Stimulated activated CD8-positive, alpha-beta memory T cell treated with anti-CD3 and anti-CD28 coated beads, Interleukin-15, amount 100 ng/mL, for 1 hour (primary cell): ENCODE data around the gene ERGIC1.
"Not testable (repeated sequence)": the region's sequence is repeated elsewhere in the genome, so short reads cannot be mapped to it uniquely, and the experiment has no call there.

Experiments
- DNase-seq: peaks from one replicate; pipeline ENCODE4 v3.0.0-alpha.2; 2020; ENCODE audit warnings: low read depth

ERGIC1 gene

GRCh38 chr5:172830275-172830799 lies 3.7 kb upstream of the ERGIC1 start:
- no peak for DNase-seq

GRCh38 chr5:172830876-172831662 lies 3.0 kb upstream of the ERGIC1 start:
- DNase-seq: no peak

GRCh38 chr5:172832383-172833315 lies 1.4 kb upstream of the ERGIC1 start:
- no peak for DNase-seq

GRCh38 chr5:172833372-172833685 lies 722 bp upstream of the ERGIC1 start:
- DNase-seq: no peak

- DNase-seq: no peak
Measured at GRCh38 chr5:172834415-172835289, 601 bp downstream of the ERGIC1 start.

- no peak for DNase-seq
Measured at GRCh38 chr5:172835290-172835993, 1.4 kb downstream of the ERGIC1 start.

GRCh38 chr5:172835994-172836356 lies 1.9 kb downstream of the ERGIC1 start:
- no peak for DNase-seq

GRCh38 chr5:172837640-172838039 lies 3.6 kb downstream of the ERGIC1 start:
- no peak for DNase-seq

GRCh38 chr5:172838151-172838875 lies 4.3 kb downstream of the ERGIC1 start:
- no peak for DNase-seq

GRCh38 chr5:172839669-172840431 lies 5.8 kb downstream of the ERGIC1 start:
- DNase-seq: no peak

- DNase-seq: no peak
Measured at GRCh38 chr5:172840432-172841154, 6.5 kb downstream of the ERGIC1 start.

GRCh38 chr5:172841256-172841655 lies 7.2 kb downstream of the ERGIC1 start:
- no peak for DNase-seq

- no peak for DNase-seq
Measured at GRCh38 chr5:172843825-172844576, 9.9 kb downstream of the ERGIC1 start.

- no peak for DNase-seq
Measured at GRCh38 chr5:172844577-172844838, 10.5 kb downstream of the ERGIC1 start.

- no peak for DNase-seq
Measured at GRCh38 chr5:172845154-172845553, 11.1 kb downstream of the ERGIC1 start.

GRCh38 chr5:172845576-172845975 lies 11.5 kb downstream of the ERGIC1 start:
- DNase-seq: no peak

GRCh38 chr5:172846249-172846648 lies 12.2 kb downstream of the ERGIC1 start:
- DNase-seq: no peak

- no peak for DNase-seq
Measured at GRCh38 chr5:172846677-172847076, 12.6 kb downstream of the ERGIC1 start.

- not testable (repeated sequence) for DNase-seq
Measured at GRCh38 chr5:172847584-172847983, 13.5 kb downstream of the ERGIC1 start.
